ENCODE results near the gene BUB1B. TPM values are rescaled to one million over a fixed set of nuclear protein-coding genes. Genes with fewer than 3 reads are reported as not detected.
"Not testable (repeated sequence)": the region's sequence is repeated elsewhere in the genome, so short reads cannot be mapped to it uniquely, and the experiment has no call there.

BUB1B gene, protein sequence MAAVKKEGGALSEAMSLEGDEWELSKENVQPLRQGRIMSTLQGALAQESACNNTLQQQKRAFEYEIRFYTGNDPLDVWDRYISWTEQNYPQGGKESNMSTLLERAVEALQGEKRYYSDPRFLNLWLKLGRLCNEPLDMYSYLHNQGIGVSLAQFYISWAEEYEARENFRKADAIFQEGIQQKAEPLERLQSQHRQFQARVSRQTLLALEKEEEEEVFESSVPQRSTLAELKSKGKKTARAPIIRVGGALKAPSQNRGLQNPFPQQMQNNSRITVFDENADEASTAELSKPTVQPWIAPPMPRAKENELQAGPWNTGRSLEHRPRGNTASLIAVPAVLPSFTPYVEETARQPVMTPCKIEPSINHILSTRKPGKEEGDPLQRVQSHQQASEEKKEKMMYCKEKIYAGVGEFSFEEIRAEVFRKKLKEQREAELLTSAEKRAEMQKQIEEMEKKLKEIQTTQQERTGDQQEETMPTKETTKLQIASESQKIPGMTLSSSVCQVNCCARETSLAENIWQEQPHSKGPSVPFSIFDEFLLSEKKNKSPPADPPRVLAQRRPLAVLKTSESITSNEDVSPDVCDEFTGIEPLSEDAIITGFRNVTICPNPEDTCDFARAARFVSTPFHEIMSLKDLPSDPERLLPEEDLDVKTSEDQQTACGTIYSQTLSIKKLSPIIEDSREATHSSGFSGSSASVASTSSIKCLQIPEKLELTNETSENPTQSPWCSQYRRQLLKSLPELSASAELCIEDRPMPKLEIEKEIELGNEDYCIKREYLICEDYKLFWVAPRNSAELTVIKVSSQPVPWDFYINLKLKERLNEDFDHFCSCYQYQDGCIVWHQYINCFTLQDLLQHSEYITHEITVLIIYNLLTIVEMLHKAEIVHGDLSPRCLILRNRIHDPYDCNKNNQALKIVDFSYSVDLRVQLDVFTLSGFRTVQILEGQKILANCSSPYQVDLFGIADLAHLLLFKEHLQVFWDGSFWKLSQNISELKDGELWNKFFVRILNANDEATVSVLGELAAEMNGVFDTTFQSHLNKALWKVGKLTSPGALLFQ
- 90.7 and 105 TPM in 2 replicates for total RNA-seq (2014; rRNA removed; shearing (Covaris generic))

DNA sequence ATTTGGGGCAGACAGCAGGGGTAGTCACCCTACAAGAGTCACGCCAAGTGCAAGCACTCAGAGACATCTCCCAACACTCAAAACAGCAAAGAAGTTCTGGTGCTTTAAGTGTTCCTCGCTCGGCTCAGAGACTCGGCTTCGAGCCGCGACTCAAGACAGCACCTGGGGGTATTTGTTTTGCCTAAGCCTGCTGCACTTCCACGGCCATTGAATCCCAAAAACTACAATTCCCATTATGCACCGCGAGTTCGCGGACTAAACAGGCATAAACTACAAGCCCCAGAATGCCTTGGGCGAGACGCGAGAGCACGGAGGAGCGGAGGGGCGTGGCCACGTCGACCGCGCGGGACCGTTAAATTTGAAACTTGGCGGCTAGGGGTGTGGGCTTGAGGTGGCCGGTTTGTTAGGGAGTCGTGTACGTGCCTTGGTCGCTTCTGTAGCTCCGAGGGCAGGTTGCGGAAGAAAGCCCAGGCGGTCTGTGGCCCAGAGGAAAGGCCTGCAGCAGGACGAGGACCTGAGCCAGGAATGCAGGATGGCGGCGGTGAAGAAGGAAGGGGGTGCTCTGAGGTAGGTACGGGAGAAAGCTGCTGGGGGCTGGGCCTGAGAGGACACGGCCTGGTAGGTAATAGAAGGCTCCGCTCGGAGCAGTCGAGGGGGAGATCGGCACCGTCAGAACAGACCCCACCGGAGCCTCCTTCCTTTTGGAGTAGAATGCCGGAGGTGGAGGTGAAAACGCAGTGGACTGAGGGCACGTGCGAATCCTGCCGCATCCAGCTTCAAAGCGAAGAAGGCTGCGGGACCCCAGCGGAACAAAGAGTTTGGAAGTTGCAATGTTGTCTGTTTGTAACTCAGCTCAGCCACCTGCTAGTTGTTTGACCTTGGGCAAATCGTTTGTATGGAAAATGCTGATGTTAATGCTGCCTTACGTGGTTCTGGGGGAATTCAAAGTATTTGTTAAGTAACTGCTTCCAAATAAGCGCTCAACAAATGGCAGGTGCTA is at the start of gene BUB1B:
Gene BUB1B (plus strand): TSS at position 381 of the 1,000 bp plus-strand sequence. CDS start 152 bp downstream, at position 533.
- peak within 1 kb of the TSS; percentile 75 for H3K27ac ChIP-seq
- no peaks in the 10 kb centered on the region for H3K9me3 ChIP-seq (replicated peaks)
- H3K27me3 ChIP-seq = no peaks in the 10 kb centered on the region
- DNase-seq = peak; percentile 96 to 97
- H3K4me1 ChIP-seq = peaks cover 5% of the 10 kb centered on the region
- H3K36me3 ChIP-seq = peaks cover 18% of the 10 kb centered on the region
- H3K4me3 ChIP-seq = peak within 1 kb of the TSS; percentile 74

GRCh38 chr15:40111888-40112287 is 49.0 kb upstream of the BUB1B start:
- Histone ChIP-seq H3K36me3 (no peaks in the 10 kb centered on the region), H3K4me3 (no peak overlapping the region), H3K9me3 (replicated peaks) (no peaks in the 10 kb centered on the region), H3K27me3 (no peaks in the 10 kb centered on the region), H3K4me1 (peaks cover 15% of the 10 kb centered on the region), H3K27ac (no peak overlapping the region)
- no peak for DNase-seq

DNA sequence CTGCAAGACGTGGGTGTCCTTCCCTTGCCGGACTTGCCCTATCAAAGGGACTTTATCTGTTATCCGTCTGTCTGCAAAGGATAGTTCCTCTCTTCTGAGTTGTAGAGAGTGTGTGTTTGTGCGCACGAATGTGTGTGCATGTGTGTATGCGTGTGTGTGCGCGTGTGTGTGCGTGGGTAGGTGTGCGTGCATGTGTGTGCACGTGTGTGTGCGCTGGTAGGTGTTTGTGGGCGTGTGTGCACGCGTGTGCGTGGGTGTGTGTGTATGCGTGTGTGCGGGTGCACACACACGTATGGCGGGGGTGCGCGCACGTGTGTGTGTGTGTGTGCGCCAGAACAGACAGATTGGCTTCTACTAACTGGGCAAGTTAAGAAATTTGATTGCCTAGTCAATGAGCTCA is 48.1 kb upstream of the BUB1B start:
- DNase-seq = no peak
- Histone ChIP-seq H3K27ac (no peak overlapping the region), H3K9me3 (replicated peaks) (no peaks in the 10 kb centered on the region), H3K4me1 (peaks cover 6% of the 10 kb centered on the region; the same call in 1 of the 2 replicates), H3K4me3 (no peak overlapping the region), H3K36me3 (no peaks in the 10 kb centered on the region), H3K27me3 (no peaks in the 10 kb centered on the region)

- Histone ChIP-seq H3K36me3 (no peaks in the 10 kb centered on the region), H3K9me3 (replicated peaks) (no peaks in the 10 kb centered on the region), H3K4me3 (no peak overlapping the region), H3K4me1 (0 out of 2 replicates have a peak, but pooled peaks cover 6% of the 10 kb centered on the region), H3K27ac (no peak overlapping the region), H3K27me3 (no peaks in the 10 kb centered on the region)
- DNase-seq = no peak
These were observed 46.7 kb upstream of the BUB1B start for GRCh38 chr15:40114218-40114617.

GRCh38 chr15:40115106-40115505 is 45.8 kb upstream of the BUB1B start:
- not testable (repeated sequence) for H3K27me3 ChIP-seq; H3K27ac ChIP-seq; H3K4me1 ChIP-seq; H3K36me3 ChIP-seq; H3K9me3 ChIP-seq (replicated peaks); DNase-seq; H3K4me3 ChIP-seq

DNA sequence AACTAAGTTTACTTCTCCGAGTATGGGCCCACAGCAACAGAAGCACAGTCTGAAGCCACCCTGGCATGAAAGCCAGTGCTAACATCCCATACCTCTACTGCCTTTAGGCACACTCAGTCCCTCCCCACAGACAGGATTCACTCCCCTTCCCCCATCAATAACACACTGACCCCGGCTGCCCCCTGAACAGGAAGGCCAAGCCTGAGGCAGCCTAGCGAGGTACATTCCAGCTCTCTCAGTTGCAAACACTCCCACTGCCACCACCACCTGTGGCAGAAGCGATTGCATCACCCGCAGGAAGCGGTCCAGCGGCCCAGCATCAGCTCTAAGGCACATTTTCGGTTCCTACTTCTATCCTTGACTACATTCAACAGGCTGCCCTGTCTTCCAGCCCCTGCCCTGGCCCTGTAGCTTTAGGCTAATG is 45.2 kb upstream of the BUB1B start:
- Histone ChIP-seq H3K27me3 (no peaks in the 10 kb centered on the region), H3K4me3 (no peak overlapping the region), H3K9me3 (replicated peaks) (no peaks in the 10 kb centered on the region), H3K36me3 (no peaks in the 10 kb centered on the region), H3K4me1 (0 out of 2 replicates have a peak, but pooled peaks cover 6% of the 10 kb centered on the region), H3K27ac (no peak overlapping the region)
- DNase-seq = peak in 1 of 2 experiments; percentile 42

GRCh38 chr15:40118473-40118872 is 42.4 kb upstream of the BUB1B start:
- 0 out of 2 replicates have a peak, but pooled peaks cover 6% of the 10 kb centered on the region for H3K4me1 ChIP-seq
- H3K9me3 ChIP-seq (replicated peaks) = no peaks in the 10 kb centered on the region
- no peak for DNase-seq
- no peak overlapping the region for H3K4me3 ChIP-seq
- H3K27ac ChIP-seq = no peak overlapping the region
- no peaks in the 10 kb centered on the region for H3K36me3 ChIP-seq
- no peaks in the 10 kb centered on the region for H3K27me3 ChIP-seq

GRCh38 chr15:40121911-40122638 is 38.8 kb upstream of the BUB1B start:
- Histone ChIP-seq H3K4me3 (no peak overlapping the region), H3K27ac (no peak overlapping the region), H3K36me3 (no peaks in the 10 kb centered on the region), H3K27me3 (no peaks in the 10 kb centered on the region), H3K4me1 (no peaks in the 10 kb centered on the region), H3K9me3 (replicated peaks) (no peaks in the 10 kb centered on the region)
- DNase-seq = no peak

DNA sequence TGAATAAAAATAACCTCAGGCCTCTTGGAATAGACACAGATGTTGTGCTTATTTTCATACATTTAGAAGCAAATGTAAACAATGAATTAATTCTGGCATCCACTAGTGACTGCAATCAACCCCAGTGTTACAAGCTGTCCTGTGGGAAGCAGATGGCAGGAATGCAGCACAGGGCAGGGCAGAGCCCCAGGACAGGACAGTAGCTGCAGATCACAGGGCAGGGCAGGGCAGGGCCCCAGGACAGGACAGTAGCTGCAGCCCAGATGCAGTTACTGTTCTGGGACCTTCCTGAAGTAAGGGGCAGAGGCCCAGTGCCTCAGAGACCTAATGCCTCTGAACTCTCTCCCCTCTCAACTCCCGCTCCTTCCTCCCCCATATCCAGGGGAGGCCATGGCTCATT is 37.9 kb upstream of the BUB1B start:
- not testable (repeated sequence) for H3K36me3 ChIP-seq; H3K4me3 ChIP-seq; H3K4me1 ChIP-seq; H3K9me3 ChIP-seq (replicated peaks); H3K27ac ChIP-seq; H3K27me3 ChIP-seq; DNase-seq

GRCh38 chr15:40123863-40124262 is 37.0 kb upstream of the BUB1B start:
- H3K4me3 ChIP-seq; H3K36me3 ChIP-seq; H3K27ac ChIP-seq; DNase-seq; H3K27me3 ChIP-seq; H3K9me3 ChIP-seq (replicated peaks); H3K4me1 ChIP-seq: not testable (repeated sequence)

DNA sequence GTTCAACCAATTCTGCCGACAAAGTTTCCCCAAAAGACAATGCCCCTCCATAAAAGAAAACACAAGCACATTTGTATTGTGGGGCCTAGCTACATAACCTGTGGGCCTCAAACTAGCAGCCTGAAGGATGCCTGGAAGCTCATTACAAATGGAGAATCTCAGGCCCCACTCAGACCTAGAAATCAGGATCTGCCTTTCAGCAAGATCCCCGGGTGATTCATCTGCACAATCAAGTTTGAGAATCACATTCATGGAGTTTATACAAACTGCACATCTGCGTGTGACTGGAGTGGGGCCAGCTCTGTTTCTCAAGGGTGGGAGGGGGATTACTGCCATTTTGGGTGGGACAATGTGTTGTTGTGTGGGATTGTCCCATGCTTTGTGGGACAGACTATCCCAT is 36.5 kb upstream of the BUB1B start:
- not testable (repeated sequence) for H3K27me3 ChIP-seq; H3K4me3 ChIP-seq; DNase-seq; H3K9me3 ChIP-seq (replicated peaks); H3K4me1 ChIP-seq; H3K27ac ChIP-seq; H3K36me3 ChIP-seq

- not testable (repeated sequence) for H3K27ac ChIP-seq; H3K4me1 ChIP-seq; DNase-seq; H3K4me3 ChIP-seq; H3K9me3 ChIP-seq (replicated peaks); H3K36me3 ChIP-seq; H3K27me3 ChIP-seq
These were observed 36.0 kb upstream of the BUB1B start for GRCh38 chr15:40124807-40125285.

DNA sequence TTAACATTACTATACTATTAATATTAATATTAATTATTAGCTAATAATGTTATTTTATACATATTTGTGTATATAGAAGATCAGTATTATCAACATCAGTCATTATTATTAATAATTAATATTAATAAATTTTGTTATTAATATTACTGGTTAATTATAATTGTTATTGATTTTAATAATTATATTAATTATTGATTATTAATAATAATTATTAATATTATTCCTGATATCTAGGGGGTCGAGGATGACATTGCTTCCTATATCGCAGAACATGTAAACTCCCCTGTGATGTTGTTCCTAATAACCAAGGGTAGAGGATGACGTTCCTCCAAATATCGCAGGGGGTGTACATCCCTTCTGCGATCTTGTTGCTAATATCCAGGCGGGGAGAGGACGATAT is 34.9 kb upstream of the BUB1B start:
- H3K36me3 ChIP-seq = no peaks in the 10 kb centered on the region
- DNase-seq = no peak
- no peaks in the 10 kb centered on the region for H3K4me1 ChIP-seq
- no peaks in the 10 kb centered on the region for H3K27me3 ChIP-seq
- H3K9me3 ChIP-seq (replicated peaks) = no peaks in the 10 kb centered on the region
- no peak overlapping the region for H3K27ac ChIP-seq
- no peak overlapping the region for H3K4me3 ChIP-seq

Data from SJCRH30 (cell line).